ENCODE data around the gene FAM9C. TPM values are rescaled to one million over a fixed set of nuclear protein-coding genes. Genes with fewer than 3 reads are reported as not detected.

Gene FAM9C
- total and polyA plus RNA-seq, 2 of the 4 experiments (the other 2 are of a cell fraction), result not detected

GRCh38 chrX:12994321-12994720 lies 50.1 kb downstream of the FAM9C start:
- no peak overlapping the region for H3K4me3 ChIP-seq (ENCODE audit: insufficient read depth, low read depth, low read length)
- H3K56ac ChIP-seq (ENCODE audit: extremely low read depth, insufficient read depth, low read length), result no peak overlapping the region
- dilution Hi-C loops (cut with HindIII; ENCODE audit: low sequenced_read_pairs, unreplicated experiment) (no loop called here), in situ Hi-C loops (cut with MboI; ENCODE audit: low sequenced_read_pairs) (no loop called here), intact Hi-C loops (cut with micrococcal nuclease) (no loop called here)
- no TSS peak for BruUV-seq (replicated peaks)
- H3K9me3 ChIP-seq (ENCODE audit: control insufficient read depth, insufficient read depth, low read length), result no peaks in the 10 kb centered on the region
- no peaks in the 10 kb centered on the region for H3K79me1 ChIP-seq (ENCODE audit: low read depth in 1 of 2, low read length in 2 of 2)
- DNase-seq (no peak), ATAC-seq (ENCODE audit: low read depth) (no peak)
- H4K20me1 ChIP-seq (ENCODE audit: insufficient read depth, low read length), result no peaks in the 10 kb centered on the region
- ChIA-PET CTCF (no interaction called here), POLR2A (ENCODE audit: unreplicated experiment) (no interaction called here)
- H2BK15ac ChIP-seq (ENCODE audit: low read depth, low read length), result no peak overlapping the region
- no peak overlapping the region for H3K18ac ChIP-seq (ENCODE audit: low read depth, low read length)
- no peak overlapping the region for H2BK5ac ChIP-seq (ENCODE audit: low read depth, low read length, poor library complexity, severe bottlenecking)
- H4K8ac ChIP-seq (ENCODE audit: low read depth in 2 of 2, low read length in 2 of 2), result no peak overlapping the region
- TF ChIP-seq CEBPB (IDR thresholded peaks at IDR 0.05; ENCODE audit: low read depth, low read length) (no peak), SMC3 (IDR thresholded peaks at IDR 0.05; ENCODE audit: low read depth, low read length) (no peak), RAD21 (IDR thresholded peaks at IDR 0.05; ENCODE audit: low read length) (no peak)
- no CpG with 5 or more reads among the region's 4 CpGs for WGBS, 2 experiments (ENCODE audit: extremely low coverage in 2 of 2, insufficient read length in 1 of 2)
- H3K4me2 ChIP-seq (ENCODE audit: low read depth, low read length), result no peak overlapping the region
- H3K9ac ChIP-seq (ENCODE audit: low read depth, low read length), result no peak overlapping the region
- H3K23ac ChIP-seq (ENCODE audit: low read depth, low read length), result no peak overlapping the region
- no peak overlapping the region for H2BK20ac ChIP-seq (ENCODE audit: low read depth, low read length)
- H3K4me1 ChIP-seq (ENCODE audit: control insufficient read depth, insufficient read depth, low read length), result no peaks in the 10 kb centered on the region
- H3K14ac ChIP-seq (replicated peaks; ENCODE audit: low read depth, low read length), result no peak overlapping the region
- no peaks in the 10 kb centered on the region for H3K36me3 ChIP-seq (ENCODE audit: control insufficient read depth, insufficient read depth, low read length)
- H2AFZ ChIP-seq (replicated peaks; ENCODE audit: low read length, poor library complexity), result no peak overlapping the region
- no peak overlapping the region for H3K4ac ChIP-seq (ENCODE audit: low read depth, low read length)
- H2AK5ac ChIP-seq (ENCODE audit: low read depth, low read length), result no peak overlapping the region
- H3K27ac ChIP-seq (ENCODE audit: insufficient read depth, low read length), result no peak overlapping the region
- H3K27me3 ChIP-seq (ENCODE audit: control insufficient read depth, insufficient read depth, low read length), result no peaks in the 10 kb centered on the region
- no peaks in the 10 kb centered on the region for H3K9me1 ChIP-seq (ENCODE audit: insufficient read depth, low read length)
- no peak overlapping the region for H4K5ac ChIP-seq (ENCODE audit: low read depth, low read length)
- H2BK120ac ChIP-seq (ENCODE audit: low read depth, low read length), result no peak overlapping the region
- H4K91ac ChIP-seq (ENCODE audit: insufficient read depth, low read depth, low read length), result no peak overlapping the region
- H2AK9ac ChIP-seq (replicated peaks; ENCODE audit: low read depth, low read length, poor library complexity), result no peak overlapping the region
